Fibroblast of lung (primary cell): ENCODE results near the gene PTPRA. TPM values are rescaled to one million over a fixed set of nuclear protein-coding genes. Genes with fewer than 3 reads are reported as not detected.

Experiments
- DNase-seq, 2 donors: peaks; one replicate each; pipeline versions ENCODE4 v3.0.0 to v3.0.0-alpha.2; 2010; ENCODE audit warnings: low read depth in 2 of 2
- H2AFZ ChIP-seq: 2 replicates; pipeline ENCODE4 v1.5.1; 2012; ENCODE audit warnings: low read length, control low read depth, inconsistent platforms
- H3K27ac ChIP-seq: 2 replicates; pipeline ENCODE4 v1.5.1; 2011; ENCODE audit warnings: low read length, control low read depth; ENCODE audit not compliant: insufficient read depth
- H3K27me3 ChIP-seq: 2 replicates; pipeline ENCODE4 v1.5.1; 2011; ENCODE audit warnings: mild to moderate bottlenecking, low read length; ENCODE audit not compliant: control insufficient read depth, insufficient read depth
- H3K36me3 ChIP-seq: 2 replicates; pipeline ENCODE4 v1.5.1; 2011; ENCODE audit warnings: low read length; ENCODE audit not compliant: control insufficient read depth, insufficient read depth
- H3K4me1 ChIP-seq: 2 replicates; pipeline ENCODE4 v1.5.1; 2011; ENCODE audit warnings: low read length; ENCODE audit not compliant: control insufficient read depth, insufficient read depth; ENCODE audit errors: extremely low read depth
- H3K4me2 ChIP-seq: 2 replicates; pipeline ENCODE4 v1.5.1; 2011; ENCODE audit warnings: low read length, control low read depth; ENCODE audit not compliant: insufficient read depth; ENCODE audit errors: extremely low read depth
- H3K4me3 ChIP-seq, 4 experiments: fragments of 200-600 bp in 1 of 4; sonication (generic) in 1 of 4; replicated peaks in 1 of 4; 2 replicates each; pipeline ENCODE4 v1.5.1; 2011 to 2016; ENCODE audit warnings: low read length in 4 of 4, low read depth in 3 of 4, mild to moderate bottlenecking in 3 of 4, control low read depth in 2 of 4, inconsistent platforms in 1 of 4, mixed read lengths in 1 of 4; ENCODE audit not compliant: insufficient read depth in 1 of 4; ENCODE audit errors: control extremely low read depth in 1 of 4
- H3K79me2 ChIP-seq: 2 replicates; pipeline ENCODE4 v1.5.1; 2012; ENCODE audit warnings: mild to moderate bottlenecking, low read length, inconsistent platforms; ENCODE audit not compliant: control insufficient read depth, insufficient read depth
- H3K9ac ChIP-seq: 2 replicates; pipeline ENCODE4 v1.5.1; 2011; ENCODE audit warnings: mild to moderate bottlenecking, low read length, control low read depth; ENCODE audit not compliant: insufficient read depth
- H3K9me3 ChIP-seq: 2 replicates; pipeline ENCODE4 v1.5.1; 2012; ENCODE audit warnings: low read depth, low read length; ENCODE audit not compliant: control insufficient read depth, insufficient read depth
- H4K20me1 ChIP-seq: 2 replicates; pipeline ENCODE4 v1.5.1; 2011; ENCODE audit warnings: low read length; ENCODE audit not compliant: control insufficient read depth, insufficient read depth; ENCODE audit errors: extremely low read depth
- EZH2 ChIP-seq: IDR thresholded peaks from 2 replicates; pipeline ENCODE4 v1.5.1; 2012; ENCODE audit warnings: low read length, control low read depth, mild to moderate bottlenecking; ENCODE audit errors: missing control alignments
- polyA plus RNA-seq, 2 donors: library from polyadenylated mRNA; depleted of rRNA in 1 of 2; stranded (reverse) in 1 of 2; unstranded in 1 of 2; fragments of >200 nt; gene quantifications; 2 replicates each; pipeline ENCODE4 v1.2.1, GENCODE V29; 2011 to 2012; ENCODE audit warnings: missing spikeins in 1 of 2
- total RNA-seq: library from RNA; depleted of rRNA; stranded (reverse); fragments of >200 nt; gene quantifications from 2 replicates; pipeline ENCODE4 v1.2.1, GENCODE V29; 2014
- TF ChIP-seq, protein P1 (sequence below), 2 donors: IDR thresholded peaks in 1 of 2; conservative IDR thresholded peaks in 1 of 2; 1 replicate in 1 of 2; 2 replicates in 1 of 2; pipeline ENCODE4 v1.5.1; 2011 to 2012; ENCODE audit warnings: low read length in 2 of 2, control low read depth in 1 of 2, inconsistent platforms in 1 of 2, low read depth in 1 of 2, mild to moderate bottlenecking in 1 of 2

PTPRA gene
- total and polyA plus RNA-seq, 2 donors (not counting 1 experiment from before 2014, with no cell fraction given): 27.9 to 127 TPM

DNA sequence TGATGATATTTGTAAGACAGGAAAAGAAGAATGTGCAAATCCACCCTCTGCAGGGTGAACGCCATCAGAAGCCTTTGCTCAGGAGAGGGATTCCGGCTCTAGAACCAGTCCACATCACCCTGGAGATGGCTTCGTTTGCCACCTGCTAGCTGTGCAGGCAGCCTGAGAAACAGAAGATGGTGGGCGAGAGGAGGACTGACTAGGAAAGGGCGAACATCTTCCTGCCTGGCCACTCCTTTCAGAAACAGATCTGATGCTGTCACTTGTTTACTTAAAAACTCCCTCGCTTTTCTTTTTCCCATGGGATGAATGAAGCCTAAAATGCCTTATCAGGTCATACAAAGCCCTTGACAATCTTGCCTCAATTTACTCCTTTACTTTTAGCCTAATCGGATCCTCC, 1.2 kb downstream of the PTPRA start:
- Histone ChIP-seq H2AFZ (no peak overlapping the region), H3K79me2 (peaks cover 28% of the 10 kb centered on the region), H3K36me3 (peaks cover 1% of the 10 kb centered on the region), H3K9me3 (no peaks in the 10 kb centered on the region), H3K27ac (no peak overlapping the region), H4K20me1 (no peaks in the 10 kb centered on the region), H3K4me3 (peak overlapping the region; percentile 76 to 89 (median 87)), H3K4me1 (peaks cover 15% of the 10 kb centered on the region), H3K9ac (peak overlapping the region; percentile 34), H3K27me3 (no peaks in the 10 kb centered on the region), H3K4me2 (peak overlapping the region; percentile 86)
- no peak for TF ChIP-seq EZH2
- TF ChIP-seq, protein P1, sequence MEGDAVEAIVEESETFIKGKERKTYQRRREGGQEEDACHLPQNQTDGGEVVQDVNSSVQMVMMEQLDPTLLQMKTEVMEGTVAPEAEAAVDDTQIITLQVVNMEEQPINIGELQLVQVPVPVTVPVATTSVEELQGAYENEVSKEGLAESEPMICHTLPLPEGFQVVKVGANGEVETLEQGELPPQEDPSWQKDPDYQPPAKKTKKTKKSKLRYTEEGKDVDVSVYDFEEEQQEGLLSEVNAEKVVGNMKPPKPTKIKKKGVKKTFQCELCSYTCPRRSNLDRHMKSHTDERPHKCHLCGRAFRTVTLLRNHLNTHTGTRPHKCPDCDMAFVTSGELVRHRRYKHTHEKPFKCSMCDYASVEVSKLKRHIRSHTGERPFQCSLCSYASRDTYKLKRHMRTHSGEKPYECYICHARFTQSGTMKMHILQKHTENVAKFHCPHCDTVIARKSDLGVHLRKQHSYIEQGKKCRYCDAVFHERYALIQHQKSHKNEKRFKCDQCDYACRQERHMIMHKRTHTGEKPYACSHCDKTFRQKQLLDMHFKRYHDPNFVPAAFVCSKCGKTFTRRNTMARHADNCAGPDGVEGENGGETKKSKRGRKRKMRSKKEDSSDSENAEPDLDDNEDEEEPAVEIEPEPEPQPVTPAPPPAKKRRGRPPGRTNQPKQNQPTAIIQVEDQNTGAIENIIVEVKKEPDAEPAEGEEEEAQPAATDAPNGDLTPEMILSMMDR (conservative IDR thresholded peaks at IDR 0.05 in 1 of 2, IDR thresholded peaks at IDR 0.05 in 1 of 2; ENCODE audit: low read depth in 1 of 2, low read length in 2 of 2): no peak
- no peak for DNase-seq

DNA sequence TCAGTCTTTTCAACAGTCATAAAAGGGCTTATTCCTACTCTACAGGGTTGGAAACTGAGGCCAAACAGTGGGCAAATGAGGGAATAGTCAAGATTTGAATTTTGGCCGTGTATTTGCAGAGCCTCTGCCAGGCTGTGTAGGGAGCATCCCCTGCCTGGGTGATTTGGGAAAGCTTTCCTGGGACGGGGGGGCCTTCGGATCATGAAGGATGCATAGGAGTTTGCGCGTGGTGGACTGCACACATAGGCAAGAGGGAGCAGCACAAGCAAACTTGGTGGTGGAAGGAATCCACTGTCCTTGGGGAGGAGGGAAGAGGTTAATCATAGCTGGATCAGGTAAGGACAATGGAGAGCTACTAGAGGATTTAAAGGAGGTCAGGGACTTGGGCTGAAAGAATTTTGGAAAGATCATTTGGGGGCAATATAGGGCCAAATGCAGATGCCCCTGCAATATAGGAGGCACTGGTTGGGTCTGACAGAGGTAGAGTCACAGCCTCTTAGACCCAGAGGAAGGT, 2.5 kb downstream of the PTPRA start:
- no peaks in the 10 kb centered on the region for H4K20me1 ChIP-seq
- H3K4me1 ChIP-seq: peaks cover 13% of the 10 kb centered on the region
- no peak for TF ChIP-seq EZH2
- TF ChIP-seq, protein P1 (conservative IDR thresholded peaks at IDR 0.05 in 1 of 2, IDR thresholded peaks at IDR 0.05 in 1 of 2; ENCODE audit: low read depth in 1 of 2, low read length in 2 of 2): no peak
- DNase-seq: no peak
- no peaks in the 10 kb centered on the region for H3K9me3 ChIP-seq
- H3K9ac ChIP-seq: no peak overlapping the region
- peaks cover 1% of the 10 kb centered on the region for H3K36me3 ChIP-seq
- H3K79me2 ChIP-seq: peaks cover 39% of the 10 kb centered on the region
- H3K27me3 ChIP-seq: no peaks in the 10 kb centered on the region
- H3K4me3 ChIP-seq: no peak overlapping the region
- no peak overlapping the region for H3K4me2 ChIP-seq
- H3K27ac ChIP-seq: no peak overlapping the region
- no peak overlapping the region for H2AFZ ChIP-seq

DNA sequence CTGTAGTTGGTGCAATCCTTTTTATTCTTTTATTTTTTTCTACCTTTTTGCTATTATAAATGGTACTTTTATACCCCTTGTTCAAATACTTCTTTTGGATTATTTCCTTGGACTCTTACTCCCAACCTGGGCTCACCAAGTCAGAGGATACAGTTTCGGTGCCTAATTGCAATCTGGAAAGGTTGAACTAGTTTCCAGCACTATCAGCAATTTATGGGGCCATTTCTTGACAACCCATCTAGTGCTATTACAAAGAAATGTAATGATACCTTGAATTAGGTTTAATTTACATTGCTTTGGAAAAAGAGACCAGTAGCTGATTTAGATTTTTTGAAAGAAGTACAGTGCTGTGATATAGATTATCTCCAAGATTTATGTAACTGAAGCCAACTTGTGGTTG, 5.2 kb downstream of the PTPRA start:
- Histone ChIP-seq H3K9me3 (no peaks in the 10 kb centered on the region), H3K4me2 (no peak overlapping the region), H3K27me3 (no peaks in the 10 kb centered on the region), H3K27ac (peak overlapping the region; percentile 29), H3K9ac (no peak overlapping the region), H2AFZ (no peak overlapping the region), H3K4me3 (no peak overlapping the region), H3K79me2 (peaks cover 46% of the 10 kb centered on the region), H3K36me3 (peaks cover 1% of the 10 kb centered on the region), H4K20me1 (no peaks in the 10 kb centered on the region), H3K4me1 (peaks cover 11% of the 10 kb centered on the region)
- DNase-seq: no peak
- TF ChIP-seq, protein P1 (conservative IDR thresholded peaks at IDR 0.05 in 1 of 2, IDR thresholded peaks at IDR 0.05 in 1 of 2; ENCODE audit: low read depth in 1 of 2, low read length in 2 of 2): no peak
- no peak for TF ChIP-seq EZH2
